Neural progenitor cell (in vitro differentiated cells): Measurements from ENCODE around the gene RAB3IL1. TPM values are rescaled to one million over a fixed set of nuclear protein-coding genes. Genes with fewer than 3 reads are reported as not detected.

Source experiments
- DNase-seq: peaks from one replicate; pipeline ENCODE4 v3.0.0-alpha.2; 2016; ENCODE audit warnings: low spot score
- H2AFZ ChIP-seq: fragments of 200-600 bp; sonication (generic); replicated peaks from 2 replicates; pipeline ENCODE4 v1.6.1; 2016; ENCODE audit warnings: antibody characterized with exemption
- H3F3A ChIP-seq: fragments of 200-600 bp; sonication (generic); 2 replicates; pipeline ENCODE4 v1.6.1; 2016; ENCODE audit warnings: antibody characterized with exemption, low read depth
- H3K27ac ChIP-seq: fragments of 200-600 bp; sonication (generic); 2 replicates; pipeline ENCODE4 v1.5.1; 2016; ENCODE audit warnings: mild to moderate bottlenecking
- H3K27me3 ChIP-seq: fragments of 200-600 bp; sonication (generic); 2 replicates; pipeline ENCODE4 v1.6.1; 2016; ENCODE audit warnings: mild to moderate bottlenecking, moderate library complexity
- H3K36me3 ChIP-seq: fragments of 200-600 bp; sonication (generic); 2 replicates; pipeline ENCODE4 v1.5.1; 2016
- H3K4me1 ChIP-seq: fragments of 200-600 bp; sonication (generic); 2 replicates; pipeline ENCODE4 v1.6.1; 2016; ENCODE audit warnings: mixed run types
- H3K4me2 ChIP-seq: fragments of 200-600 bp; sonication (generic); 2 replicates; pipeline ENCODE4 v1.6.1; 2016
- H3K4me3 ChIP-seq: fragments of 200-600 bp; sonication (generic); 2 replicates; pipeline ENCODE4 v1.5.1; 2016
- H3K79me2 ChIP-seq: fragments of 200-600 bp; sonication (generic); 2 replicates; pipeline ENCODE4 v1.6.1; 2016; ENCODE audit warnings: low read depth
- H3K9ac ChIP-seq: fragments of 200-600 bp; sonication (generic); 2 replicates; pipeline ENCODE4 v1.6.1; 2016
- H3K9me3 ChIP-seq: fragments of 200-600 bp; sonication (generic); 2 replicates; pipeline ENCODE4 v1.5.1; 2016; ENCODE audit warnings: low read depth
- H4K20me1 ChIP-seq: fragments of 200-600 bp; sonication (generic); 2 replicates; pipeline ENCODE4 v1.6.1; 2016; ENCODE audit warnings: low read depth
- H3K27ac Mint-ChIP-seq: 3 replicates; pipeline ENCODE4 v1.8.0; 2021; ENCODE audit warnings: mixed read lengths
- H3K27me3 Mint-ChIP-seq: 2 replicates; pipeline ENCODE4 v1.8.0; 2022; ENCODE audit warnings: low read depth, mild to moderate bottlenecking, inconsistent platforms, moderate library complexity, mixed read lengths; ENCODE audit not compliant: insufficient read depth
- H3K36me3 Mint-ChIP-seq: 3 replicates; pipeline ENCODE4 v1.8.0; 2021; ENCODE audit warnings: mixed read lengths
- H3K4me1 Mint-ChIP-seq: 3 replicates; pipeline ENCODE4 v1.8.0; 2021; ENCODE audit warnings: mixed read lengths
- H3K4me3 Mint-ChIP-seq: 3 replicates; pipeline ENCODE4 v1.8.0; 2021; ENCODE audit warnings: mild to moderate bottlenecking, moderate library complexity, mixed read lengths
- H3K9me3 Mint-ChIP-seq: 3 replicates; pipeline ENCODE4 v1.8.0; 2020; ENCODE audit warnings: mixed read lengths
- CTCF ChIP-seq: fragments of 200-600 bp; sonication (generic); IDR thresholded peaks from 2 replicates; pipeline ENCODE4 v1.5.1; 2017; ENCODE audit warnings: antibody characterized with exemption, mild to moderate bottlenecking
- EZH2 ChIP-seq: fragments of 200-600 bp; sonication (generic); IDR thresholded peaks from 2 replicates; pipeline ENCODE4 v1.6.1; 2017; ENCODE audit warnings: antibody characterized with exemption, mild to moderate bottlenecking, moderate library complexity
- EZH2phosphoT487 ChIP-seq: fragments of 200-600 bp; sonication (generic); IDR thresholded peaks from 2 replicates; pipeline ENCODE4 v1.6.1; 2017; ENCODE audit warnings: antibody characterized with exemption
- total RNA-seq: library from RNA; depleted of rRNA; stranded (reverse); fragments of >200 nt; gene quantifications from 2 replicates; pipeline ENCODE4 v1.2.3, GENCODE V29; 2015; ENCODE audit warnings: low replicate concordance

RAB3IL1 gene
- total RNA-seq, 1 donor from 2014 or later = 1.4 TPM

DNA sequence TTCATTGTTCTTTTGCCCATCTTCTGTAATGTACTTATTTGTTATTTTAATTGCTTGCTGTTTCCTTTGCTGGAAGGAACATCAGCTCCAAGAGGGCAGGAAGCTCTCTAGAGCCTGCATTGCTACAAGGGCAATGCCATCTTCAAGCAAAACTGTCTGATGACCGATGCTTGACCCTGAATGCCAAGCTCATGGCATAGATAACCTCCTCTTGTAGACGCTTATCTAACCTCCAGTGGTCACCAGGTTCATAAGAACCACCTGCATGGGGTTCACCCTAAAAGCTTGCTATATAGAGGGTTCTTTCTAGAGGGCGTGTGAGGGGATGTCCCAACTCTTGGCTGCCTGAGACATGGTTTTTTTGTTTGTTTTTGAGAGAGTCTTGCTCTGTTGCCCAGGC lies 42.5 kb downstream of the RAB3IL1 start:
- Histone ChIP-seq H3K36me3 (no peaks in the 10 kb centered on the region), H3K4me3 (no peak overlapping the region), H3K4me2 (no peak overlapping the region), H3K27ac (no peak overlapping the region), H3K4me1 (peaks cover 4% of the 10 kb centered on the region), H4K20me1 (peaks cover 3% of the 10 kb centered on the region), H3K79me2 (no peaks in the 10 kb centered on the region), H3K27me3 (peaks cover 14% of the 10 kb centered on the region), H3K9me3 (no peaks in the 10 kb centered on the region), H3K9ac (no peak overlapping the region), H3F3A (peaks cover 5% of the 10 kb centered on the region), H2AFZ (no peak overlapping the region)
- DNase-seq = no peak
- no peak overlapping the region for H3K4me3 Mint-ChIP-seq
- peaks cover 5% of the 10 kb centered on the region for H3K27me3 Mint-ChIP-seq
- H3K36me3 Mint-ChIP-seq = no peaks in the 10 kb centered on the region
- TF ChIP-seq EZH2 = no peak
- TF ChIP-seq EZH2phosphoT487 = no peak
- TF ChIP-seq CTCF = no peak
- H3K9me3 Mint-ChIP-seq = no peaks in the 10 kb centered on the region
- H3K4me1 Mint-ChIP-seq = peaks cover 13% of the 10 kb centered on the region
- no peak overlapping the region for H3K27ac Mint-ChIP-seq

DNA sequence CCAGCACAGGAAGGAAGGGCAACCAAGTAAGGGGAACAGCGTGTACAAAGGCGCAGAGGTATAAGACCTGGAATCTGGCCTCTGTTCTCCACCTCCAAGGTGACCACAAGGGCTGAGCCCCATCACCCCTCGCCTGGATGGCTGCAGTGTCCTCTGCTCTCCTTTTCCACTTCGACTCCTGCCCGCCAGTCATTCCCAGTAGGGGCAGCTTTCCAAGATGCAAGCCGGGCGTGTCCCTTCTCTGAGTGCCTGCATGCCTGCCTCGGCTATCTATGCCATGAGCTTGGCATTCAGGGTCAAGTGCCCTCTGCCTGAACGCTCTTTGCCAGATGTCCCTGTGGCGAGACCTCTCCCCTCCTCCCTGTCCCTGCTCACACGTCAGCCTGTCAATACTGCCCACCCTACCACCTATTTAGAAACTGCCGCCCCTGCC lies 43.0 kb downstream of the RAB3IL1 start:
- Histone ChIP-seq H3K4me2 (no peak overlapping the region), H2AFZ (no peak overlapping the region), H4K20me1 (peaks cover 8% of the 10 kb centered on the region), H3K36me3 (no peaks in the 10 kb centered on the region), H3F3A (peaks cover 9% of the 10 kb centered on the region), H3K27me3 (peaks cover 14% of the 10 kb centered on the region), H3K4me3 (no peak overlapping the region), H3K9ac (no peak overlapping the region), H3K27ac (no peak overlapping the region), H3K79me2 (no peaks in the 10 kb centered on the region), H3K4me1 (peaks cover 7% of the 10 kb centered on the region), H3K9me3 (no peaks in the 10 kb centered on the region)
- H3K9me3 Mint-ChIP-seq = no peaks in the 10 kb centered on the region
- H3K27ac Mint-ChIP-seq = no peak overlapping the region
- H3K27me3 Mint-ChIP-seq = peaks cover 5% of the 10 kb centered on the region
- no peak overlapping the region for H3K4me3 Mint-ChIP-seq
- peaks cover 17% of the 10 kb centered on the region for H3K4me1 Mint-ChIP-seq
- DNase-seq = no peak
- no peaks in the 10 kb centered on the region for H3K36me3 Mint-ChIP-seq
- no peak for TF ChIP-seq EZH2
- no peak for TF ChIP-seq EZH2phosphoT487
- TF ChIP-seq CTCF = no peak

- no peak for DNase-seq
- H3K4me2 ChIP-seq = no peak overlapping the region
- no peak overlapping the region for H3K9ac ChIP-seq
- no peaks in the 10 kb centered on the region for H3K79me2 ChIP-seq
- no peak overlapping the region for H2AFZ ChIP-seq
- peaks cover 5% of the 10 kb centered on the region for H3K27me3 Mint-ChIP-seq
- TF ChIP-seq EZH2 = no peak
- TF ChIP-seq CTCF = no peak
- TF ChIP-seq EZH2phosphoT487 = no peak
- H3K27ac ChIP-seq = no peak overlapping the region
- no peaks in the 10 kb centered on the region for H3K36me3 Mint-ChIP-seq
- H3K9me3 ChIP-seq = no peaks in the 10 kb centered on the region
- H4K20me1 ChIP-seq = peaks cover 14% of the 10 kb centered on the region
- no peaks in the 10 kb centered on the region for H3K36me3 ChIP-seq
- H3F3A ChIP-seq = peaks cover 13% of the 10 kb centered on the region
- H3K27ac Mint-ChIP-seq = no peak overlapping the region
- H3K9me3 Mint-ChIP-seq = no peaks in the 10 kb centered on the region
- no peak overlapping the region for H3K4me3 Mint-ChIP-seq
- peaks cover 14% of the 10 kb centered on the region for H3K27me3 ChIP-seq
- peaks cover 7% of the 10 kb centered on the region for H3K4me1 ChIP-seq
- H3K4me1 Mint-ChIP-seq = peaks cover 18% of the 10 kb centered on the region
- no peak overlapping the region for H3K4me3 ChIP-seq
Observed at GRCh38 chr11:61873588-61874376, 43.6 kb downstream of the RAB3IL1 start.
